Measurements from ENCODE around the gene SLC22A7. TPM values are rescaled to one million over a fixed set of nuclear protein-coding genes. Genes with fewer than 3 reads are reported as not detected.
"Not testable (repeated sequence)": the region's sequence is repeated elsewhere in the genome, so short reads cannot be mapped to it uniquely, and the experiment has no call there.

Gene SLC22A7
- total RNA-seq, 1 donor from 2014 or later, result 0.37 TPM

GRCh38 chr6:43302126-43302525 lies 4.1 kb downstream of the SLC22A7 start:
- no peak for DNase-seq (ENCODE audit: low spot score)

GRCh38 chr6:43303006-43303405 lies 4.9 kb downstream of the SLC22A7 start:
- not testable (repeated sequence) for DNase-seq (ENCODE audit: low spot score)

GRCh38 chr6:43303751-43304331 lies 5.8 kb downstream of the SLC22A7 start:
- no peak for DNase-seq (ENCODE audit: low spot score)

GRCh38 chr6:43304361-43304760 lies 6.3 kb downstream of the SLC22A7 start:
- DNase-seq (ENCODE audit: low spot score), result no peak

GRCh38 chr6:43304882-43305281 lies 6.8 kb downstream of the SLC22A7 start:
- no peak for DNase-seq (ENCODE audit: low spot score)

GRCh38 chr6:43306086-43306485 lies 8.0 kb downstream of the SLC22A7 start:
- no peak for DNase-seq (ENCODE audit: low spot score)

- DNase-seq (ENCODE audit: low spot score), result no peak
Measured at GRCh38 chr6:43307451-43308100, 9.5 kb downstream of the SLC22A7 start.

- no peak for DNase-seq (ENCODE audit: low spot score)
Measured at GRCh38 chr6:43308101-43308989, 10.3 kb downstream of the SLC22A7 start, which contains the start of gene CRIP3. Gene CRIP3, minus strand, starts transcription at chr6:43308826. Its CDS starts 34 bp downstream, at chr6:43308792.

GRCh38 chr6:43308990-43309477 lies 11.0 kb downstream of the SLC22A7 start:
- DNase-seq (ENCODE audit: low spot score), result no peak

- no peak for DNase-seq (ENCODE audit: low spot score)
Measured at GRCh38 chr6:43310134-43310533, 12.1 kb downstream of the SLC22A7 start.

GRCh38 chr6:43310624-43311023 lies 12.6 kb downstream of the SLC22A7 start:
- no peak for DNase-seq (ENCODE audit: low spot score)

- DNase-seq (ENCODE audit: low spot score), result no peak
Measured at GRCh38 chr6:43311666-43312065, 13.6 kb downstream of the SLC22A7 start.

- DNase-seq (ENCODE audit: low spot score), result no peak
Measured at GRCh38 chr6:43313813-43314212, 15.8 kb downstream of the SLC22A7 start.

GRCh38 chr6:43318011-43318410 lies 20.0 kb downstream of the SLC22A7 start:
- DNase-seq (ENCODE audit: low spot score), result no peak

GRCh38 chr6:43325876-43326275 lies 27.8 kb downstream of the SLC22A7 start:
- DNase-seq (ENCODE audit: low spot score), result no peak

- peak; percentile 75 for DNase-seq (ENCODE audit: low spot score)
Measured at GRCh38 chr6:43328528-43328927, 30.5 kb downstream of the SLC22A7 start.

GRCh38 chr6:43331470-43331869 lies 33.4 kb downstream of the SLC22A7 start:
- no peak for DNase-seq (ENCODE audit: low spot score)

- no peak for DNase-seq (ENCODE audit: low spot score)
Measured at GRCh38 chr6:43331891-43332290, 33.8 kb downstream of the SLC22A7 start.

GRCh38 chr6:43334466-43335095 lies 36.5 kb downstream of the SLC22A7 start:
- DNase-seq (ENCODE audit: low spot score), result no peak

GRCh38 chr6:43335469-43335868 lies 37.4 kb downstream of the SLC22A7 start:
- DNase-seq (ENCODE audit: low spot score), result no peak

- no peak for DNase-seq (ENCODE audit: low spot score)
Measured at GRCh38 chr6:43336382-43336781, 38.3 kb downstream of the SLC22A7 start.

GRCh38 chr6:43338243-43338642 lies 40.2 kb downstream of the SLC22A7 start:
- no peak for DNase-seq (ENCODE audit: low spot score)

Data from mucosa of gallbladder (tissue), 1 donor.